Ascending aorta (tissue), 2 donors: ENCODE results near the gene ASNSD1. TPM values are rescaled to one million over a fixed set of nuclear protein-coding genes. Genes with fewer than 3 reads are reported as not detected.

Experiments
- DNase-seq, 2 donors: peaks; one replicate each; pipeline ENCODE4 v3.0.0-alpha.2; 2019; ENCODE audit warnings: low spot score in 2 of 2
- H3K27ac ChIP-seq, 2 donors: fragments of 200-600 bp; sonication (generic); one replicate each; pipeline ENCODE4 v1.5.1; 2016 to 2017; ENCODE audit warnings: mild to moderate bottlenecking in 1 of 2
- H3K27me3 ChIP-seq: fragments of 200-600 bp; sonication (generic); one replicate; pipeline ENCODE4 v1.5.1; 2017
- H3K36me3 ChIP-seq, 2 donors: fragments of 200-600 bp; sonication (generic); one replicate each; pipeline ENCODE4 v1.5.1; 2016
- H3K4me1 ChIP-seq, 2 donors: fragments of 200-600 bp; sonication (generic); one replicate each; pipeline ENCODE4 v1.5.1; 2016 to 2017; ENCODE audit warnings: mild to moderate bottlenecking in 1 of 2
- H3K4me3 ChIP-seq, 2 donors: fragments of 200-600 bp; sonication (generic); one replicate each; pipeline ENCODE4 v1.5.1; 2016 to 2017; ENCODE audit warnings: mild to moderate bottlenecking in 1 of 2
- H3K9me3 ChIP-seq, 2 donors: fragments of 200-600 bp; sonication (generic); one replicate each; pipeline ENCODE4 v1.5.1; 2016
- intact Hi-C: fragments of 100-400 bp; cut with DNase I; formaldehyde crosslinking; loops from one replicate; pipeline ENCODE4 v1.15.1; 2023
- total RNA-seq: library from RNA; depleted of rRNA; stranded (reverse); fragments of >200 nt; gene quantifications from one replicate; pipeline ENCODE4 v1.1.0, GENCODE V29; 2016
- TF ChIP-seq, protein P1 (sequence below), 3 experiments: fragments of 200-600 bp in 2 of 3; fragments of 450-650 bp in 1 of 3; sonication (generic) in 2 of 3; IDR thresholded peaks; one replicate each; pipeline ENCODE4 v1.5.1; 2016 to 2019; ENCODE audit warnings: antibody characterized with exemption in 3 of 3, mild to moderate bottlenecking in 1 of 3, moderate library complexity in 1 of 3

ASNSD1 gene
- total RNA-seq, 1 donor from 2014 or later, result 18.1 TPM

DNA sequence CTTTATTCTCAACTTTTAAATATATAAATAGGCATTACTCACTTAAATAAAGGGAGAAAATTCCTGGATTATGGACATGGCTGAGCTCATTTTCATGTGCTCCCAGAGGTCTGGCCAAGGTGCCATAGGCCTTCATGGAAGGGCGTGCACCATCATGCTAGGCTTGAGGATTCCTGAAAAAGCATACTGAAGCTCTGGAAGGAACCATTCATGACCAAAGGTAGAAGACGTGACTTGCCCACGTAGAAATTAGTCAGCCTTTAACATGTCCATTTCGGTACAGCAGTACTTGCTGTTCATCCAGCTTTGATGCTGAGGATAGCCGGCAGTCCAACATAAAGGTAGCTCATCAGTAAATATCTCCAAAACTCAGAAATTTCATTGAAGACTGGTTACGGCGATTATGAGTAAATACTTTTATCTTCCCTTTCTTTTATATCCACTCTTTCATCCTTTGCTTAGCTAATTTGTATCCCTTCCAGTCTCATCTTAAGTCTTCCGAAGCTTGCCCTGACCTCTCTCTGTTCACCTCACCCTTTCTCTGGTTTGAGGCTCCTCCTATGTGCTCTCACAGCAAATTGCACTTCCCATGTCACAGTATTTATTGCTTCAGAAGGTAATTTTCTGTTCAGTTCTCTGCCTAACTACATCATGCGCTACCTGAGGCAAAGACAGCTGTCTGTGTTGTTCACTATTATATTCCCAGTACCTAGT is 32.3 kb upstream of the ASNSD1 start:
- H3K27ac ChIP-seq, result no peak overlapping the region
- no peaks in the 10 kb centered on the region for H3K27me3 ChIP-seq
- TF ChIP-seq, protein P1, sequence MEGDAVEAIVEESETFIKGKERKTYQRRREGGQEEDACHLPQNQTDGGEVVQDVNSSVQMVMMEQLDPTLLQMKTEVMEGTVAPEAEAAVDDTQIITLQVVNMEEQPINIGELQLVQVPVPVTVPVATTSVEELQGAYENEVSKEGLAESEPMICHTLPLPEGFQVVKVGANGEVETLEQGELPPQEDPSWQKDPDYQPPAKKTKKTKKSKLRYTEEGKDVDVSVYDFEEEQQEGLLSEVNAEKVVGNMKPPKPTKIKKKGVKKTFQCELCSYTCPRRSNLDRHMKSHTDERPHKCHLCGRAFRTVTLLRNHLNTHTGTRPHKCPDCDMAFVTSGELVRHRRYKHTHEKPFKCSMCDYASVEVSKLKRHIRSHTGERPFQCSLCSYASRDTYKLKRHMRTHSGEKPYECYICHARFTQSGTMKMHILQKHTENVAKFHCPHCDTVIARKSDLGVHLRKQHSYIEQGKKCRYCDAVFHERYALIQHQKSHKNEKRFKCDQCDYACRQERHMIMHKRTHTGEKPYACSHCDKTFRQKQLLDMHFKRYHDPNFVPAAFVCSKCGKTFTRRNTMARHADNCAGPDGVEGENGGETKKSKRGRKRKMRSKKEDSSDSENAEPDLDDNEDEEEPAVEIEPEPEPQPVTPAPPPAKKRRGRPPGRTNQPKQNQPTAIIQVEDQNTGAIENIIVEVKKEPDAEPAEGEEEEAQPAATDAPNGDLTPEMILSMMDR (IDR thresholded peaks at IDR 0.05), result peak in 1 of 3 experiments; percentile 23
- H3K4me1 ChIP-seq, result peaks cover 0 to 3% of the 10 kb centered on the region in 2 donors
- no peak overlapping the region for H3K4me3 ChIP-seq
- H3K36me3 ChIP-seq, result no peaks in the 10 kb centered on the region
- DNase-seq, result no peak
- H3K9me3 ChIP-seq, result no peaks in the 10 kb centered on the region
- intact Hi-C loops, result no loop called here

DNA sequence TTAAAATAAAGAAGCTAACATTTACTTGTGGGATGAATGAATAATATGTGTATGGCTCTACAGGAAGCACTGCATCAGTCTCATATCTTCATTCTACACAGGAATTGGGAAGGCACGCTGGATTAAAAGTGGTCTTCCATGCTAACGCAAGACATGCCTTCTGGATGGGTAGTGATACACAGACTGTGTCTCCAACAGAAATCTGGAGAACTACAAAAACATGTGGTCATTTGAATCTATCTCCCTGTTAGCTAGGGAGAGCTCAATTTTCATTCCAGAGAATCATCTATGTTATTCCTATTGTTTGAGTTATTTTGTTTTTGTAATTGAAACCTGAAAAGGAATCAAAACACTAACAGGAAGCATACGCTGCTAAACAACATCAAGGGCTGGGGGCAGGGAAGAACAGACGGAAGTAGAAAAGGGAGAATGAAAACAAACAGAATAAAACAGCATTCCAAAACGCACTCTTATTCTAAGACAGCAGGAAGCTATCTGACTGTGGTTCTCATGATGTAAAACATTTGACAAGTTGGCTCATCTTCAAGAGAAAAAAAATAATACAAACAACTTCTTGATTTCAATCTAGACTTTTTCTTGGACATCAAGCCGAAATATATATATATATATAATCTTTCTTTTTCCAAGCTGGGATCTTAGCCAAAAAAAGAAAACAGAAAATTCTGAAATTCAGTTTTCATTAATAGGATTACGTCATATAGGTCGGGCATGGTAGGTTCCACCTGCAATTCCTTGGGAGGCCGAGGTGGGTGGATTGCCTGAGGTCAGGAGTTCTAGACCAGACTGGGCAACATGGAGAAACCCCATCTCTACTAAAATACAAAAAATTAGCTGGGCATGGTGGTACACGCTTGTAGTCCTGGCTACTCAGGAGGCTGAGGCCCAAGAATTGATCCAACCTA is 31.5 kb upstream of the ASNSD1 start:
- intact Hi-C loops, result no loop called here
- TF ChIP-seq, protein P1 (IDR thresholded peaks at IDR 0.05), result no peak
- Histone ChIP-seq H3K4me3 (no peak overlapping the region), H3K36me3 (no peaks in the 10 kb centered on the region), H3K27ac (peak overlapping the region in 1 of 2 donors; percentile 6), H3K27me3 (no peaks in the 10 kb centered on the region), H3K4me1 (peaks cover 0 to 6% of the 10 kb centered on the region in 2 donors), H3K9me3 (no peaks in the 10 kb centered on the region)
- DNase-seq, result no peak

DNA sequence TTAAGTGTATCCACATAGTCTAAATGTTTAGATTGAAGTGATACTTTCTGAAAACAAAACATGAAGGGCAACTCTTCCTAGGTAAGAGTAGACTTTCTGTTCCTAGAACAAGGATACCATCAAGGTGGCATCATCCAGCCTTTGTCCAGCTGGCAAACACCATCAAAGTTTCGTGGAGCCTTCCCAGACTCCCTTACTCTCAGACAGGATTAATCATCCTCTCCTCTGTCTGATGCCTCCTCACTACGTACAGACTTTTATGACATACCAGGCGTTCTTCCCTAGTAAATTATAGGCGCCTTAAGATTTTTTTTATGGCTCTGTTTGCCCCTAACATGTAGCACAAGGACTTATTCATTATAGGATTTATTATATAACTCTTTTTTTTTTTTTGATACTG is 29.4 kb upstream of the ASNSD1 start:
- Histone ChIP-seq H3K4me3 (no peak overlapping the region), H3K4me1 (peaks cover 0 to 6% of the 10 kb centered on the region in 2 donors), H3K36me3 (no peaks in the 10 kb centered on the region), H3K27ac (no peak overlapping the region), H3K27me3 (no peaks in the 10 kb centered on the region), H3K9me3 (no peaks in the 10 kb centered on the region)
- intact Hi-C loops, result no loop called here
- no peak for DNase-seq
- TF ChIP-seq, protein P1 (IDR thresholded peaks at IDR 0.05), result no peak

DNA sequence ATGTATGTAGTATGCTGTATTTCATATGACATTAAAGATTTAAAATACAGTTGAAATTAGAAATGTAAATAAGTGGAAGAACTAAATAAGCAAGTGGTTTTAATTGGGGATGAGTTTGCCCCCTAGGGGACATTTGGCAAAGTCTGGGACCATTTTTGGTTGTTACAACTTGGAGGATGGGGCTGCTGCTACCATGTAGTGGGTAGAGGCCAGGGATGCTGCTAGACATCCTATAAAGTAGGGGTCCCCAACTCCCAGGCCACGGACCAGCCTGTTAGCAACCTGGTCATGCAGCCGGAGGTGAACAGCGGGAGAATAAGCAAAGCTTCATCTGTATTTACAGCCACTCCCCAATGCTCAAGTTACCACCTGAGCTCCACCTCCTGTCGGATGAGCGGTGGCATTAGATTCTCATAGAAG is 27.9 kb upstream of the ASNSD1 start:
- Histone ChIP-seq H3K27me3 (no peaks in the 10 kb centered on the region), H3K27ac (no peak overlapping the region), H3K4me3 (no peak overlapping the region), H3K4me1 (peaks cover 0 to 6% of the 10 kb centered on the region in 2 donors), H3K36me3 (no peaks in the 10 kb centered on the region), H3K9me3 (no peaks in the 10 kb centered on the region)
- DNase-seq, result no peak
- TF ChIP-seq, protein P1 (IDR thresholded peaks at IDR 0.05), result peak in 1 of 3 experiments; percentile 31
- intact Hi-C loops, result no loop called here

DNA sequence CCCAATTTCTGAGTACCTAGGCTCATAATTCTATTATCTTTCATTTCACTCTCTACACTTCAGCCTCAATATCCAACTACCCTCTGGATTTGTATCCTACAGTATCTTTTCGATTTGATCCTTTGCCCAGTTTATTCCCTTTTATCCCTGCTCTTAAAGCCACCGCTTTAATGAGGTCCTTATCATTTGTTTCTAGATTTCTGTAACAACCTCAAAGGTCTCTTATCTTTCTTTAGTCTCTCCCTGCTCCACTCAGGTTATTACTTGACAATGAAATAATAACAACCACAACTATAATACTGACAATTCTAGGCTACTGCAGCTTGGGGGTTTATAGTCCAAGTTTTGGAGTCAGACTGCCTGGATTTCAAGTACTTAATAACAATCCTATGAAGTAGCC is 25.9 kb upstream of the ASNSD1 start:
- Histone ChIP-seq H3K27ac (no peak overlapping the region), H3K27me3 (no peaks in the 10 kb centered on the region), H3K4me1 (peaks cover 0 to 3% of the 10 kb centered on the region in 2 donors), H3K9me3 (no peaks in the 10 kb centered on the region), H3K36me3 (no peaks in the 10 kb centered on the region), H3K4me3 (no peak overlapping the region)
- intact Hi-C loops, result no loop called here
- DNase-seq, result no peak
- TF ChIP-seq, protein P1 (IDR thresholded peaks at IDR 0.05), result no peak
